ENCODE results near the gene TAF5L.

Gene TAF5L

DNA sequence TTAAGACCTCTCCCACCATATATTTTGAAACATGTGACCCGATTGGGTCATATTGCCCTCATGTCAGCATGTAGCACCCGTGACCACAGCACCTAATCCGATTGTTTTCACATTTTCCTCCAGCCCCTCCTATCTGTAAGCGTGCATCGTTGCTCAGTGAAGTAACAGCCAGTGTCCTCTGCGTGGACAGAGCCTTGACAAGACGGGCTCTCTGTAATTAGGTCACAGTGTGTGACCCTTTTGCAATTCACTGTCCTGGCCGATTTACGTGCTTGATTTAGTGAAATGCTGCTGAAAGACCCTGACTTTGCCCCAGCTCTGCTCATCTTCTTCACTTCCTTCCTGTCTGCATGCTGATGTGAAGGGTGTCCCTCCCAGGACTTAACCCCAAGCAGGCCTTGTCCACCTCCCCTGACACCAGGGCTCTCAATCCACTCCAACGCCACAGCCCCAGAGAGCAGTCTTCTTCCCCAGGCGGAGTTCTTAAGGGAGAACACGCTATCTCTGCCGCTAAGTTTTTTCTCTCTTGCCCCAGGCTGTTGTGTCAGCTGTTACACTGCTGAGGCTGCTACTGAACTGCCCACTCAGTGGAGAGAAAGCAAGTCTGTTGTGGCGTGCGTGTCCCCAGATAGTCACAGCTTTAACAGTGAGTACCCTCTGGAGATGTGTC lies 19.5 kb upstream of the TAF5L start:
- TF ChIP-seq ZBTB7A (IDR thresholded peaks at IDR 0.05; ENCODE audit: low read depth) (no peak), CEBPB (IDR thresholded peaks at IDR 0.05) (no peak), FOXM1 (IDR thresholded peaks at IDR 0.05; ENCODE audit: borderline replicate concordance, low read depth) (no peak), EGR1 (IDR thresholded peaks at IDR 0.05) (no peak), TCF12 (IDR thresholded peaks at IDR 0.05; ENCODE audit: low read depth) (no peak), NFIC (IDR thresholded peaks at IDR 0.05) (no peak), TAF1 (IDR thresholded peaks at IDR 0.05; ENCODE audit: low read depth) (no peak), CREB1 (IDR thresholded peaks at IDR 0.05; ENCODE audit: low read depth) (no peak), YY1 (IDR thresholded peaks at IDR 0.05; ENCODE audit: low read depth) (no peak), EP300 (IDR thresholded peaks at IDR 0.05; ENCODE audit: borderline replicate concordance) (no peak), TEAD4 (IDR thresholded peaks at IDR 0.05) (no peak), RAD21 (IDR thresholded peaks at IDR 0.05; ENCODE audit: low read depth) (no peak)
- TF ChIP-seq, protein P1, sequence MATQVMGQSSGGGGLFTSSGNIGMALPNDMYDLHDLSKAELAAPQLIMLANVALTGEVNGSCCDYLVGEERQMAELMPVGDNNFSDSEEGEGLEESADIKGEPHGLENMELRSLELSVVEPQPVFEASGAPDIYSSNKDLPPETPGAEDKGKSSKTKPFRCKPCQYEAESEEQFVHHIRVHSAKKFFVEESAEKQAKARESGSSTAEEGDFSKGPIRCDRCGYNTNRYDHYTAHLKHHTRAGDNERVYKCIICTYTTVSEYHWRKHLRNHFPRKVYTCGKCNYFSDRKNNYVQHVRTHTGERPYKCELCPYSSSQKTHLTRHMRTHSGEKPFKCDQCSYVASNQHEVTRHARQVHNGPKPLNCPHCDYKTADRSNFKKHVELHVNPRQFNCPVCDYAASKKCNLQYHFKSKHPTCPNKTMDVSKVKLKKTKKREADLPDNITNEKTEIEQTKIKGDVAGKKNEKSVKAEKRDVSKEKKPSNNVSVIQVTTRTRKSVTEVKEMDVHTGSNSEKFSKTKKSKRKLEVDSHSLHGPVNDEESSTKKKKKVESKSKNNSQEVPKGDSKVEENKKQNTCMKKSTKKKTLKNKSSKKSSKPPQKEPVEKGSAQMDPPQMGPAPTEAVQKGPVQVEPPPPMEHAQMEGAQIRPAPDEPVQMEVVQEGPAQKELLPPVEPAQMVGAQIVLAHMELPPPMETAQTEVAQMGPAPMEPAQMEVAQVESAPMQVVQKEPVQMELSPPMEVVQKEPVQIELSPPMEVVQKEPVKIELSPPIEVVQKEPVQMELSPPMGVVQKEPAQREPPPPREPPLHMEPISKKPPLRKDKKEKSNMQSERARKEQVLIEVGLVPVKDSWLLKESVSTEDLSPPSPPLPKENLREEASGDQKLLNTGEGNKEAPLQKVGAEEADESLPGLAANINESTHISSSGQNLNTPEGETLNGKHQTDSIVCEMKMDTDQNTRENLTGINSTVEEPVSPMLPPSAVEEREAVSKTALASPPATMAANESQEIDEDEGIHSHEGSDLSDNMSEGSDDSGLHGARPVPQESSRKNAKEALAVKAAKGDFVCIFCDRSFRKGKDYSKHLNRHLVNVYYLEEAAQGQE (IDR thresholded peaks at IDR 0.05; ENCODE audit: low read depth), result no peak
- TF ChIP-seq, protein P2, sequence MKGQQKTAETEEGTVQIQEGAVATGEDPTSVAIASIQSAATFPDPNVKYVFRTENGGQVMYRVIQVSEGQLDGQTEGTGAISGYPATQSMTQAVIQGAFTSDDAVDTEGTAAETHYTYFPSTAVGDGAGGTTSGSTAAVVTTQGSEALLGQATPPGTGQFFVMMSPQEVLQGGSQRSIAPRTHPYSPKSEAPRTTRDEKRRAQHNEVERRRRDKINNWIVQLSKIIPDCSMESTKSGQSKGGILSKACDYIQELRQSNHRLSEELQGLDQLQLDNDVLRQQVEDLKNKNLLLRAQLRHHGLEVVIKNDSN (IDR thresholded peaks at IDR 0.05), result no peak
- TF ChIP-seq, protein P3, sequence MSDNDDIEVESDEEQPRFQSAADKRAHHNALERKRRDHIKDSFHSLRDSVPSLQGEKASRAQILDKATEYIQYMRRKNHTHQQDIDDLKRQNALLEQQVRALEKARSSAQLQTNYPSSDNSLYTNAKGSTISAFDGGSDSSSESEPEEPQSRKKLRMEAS (IDR thresholded peaks at IDR 0.05), result no peak

DNA sequence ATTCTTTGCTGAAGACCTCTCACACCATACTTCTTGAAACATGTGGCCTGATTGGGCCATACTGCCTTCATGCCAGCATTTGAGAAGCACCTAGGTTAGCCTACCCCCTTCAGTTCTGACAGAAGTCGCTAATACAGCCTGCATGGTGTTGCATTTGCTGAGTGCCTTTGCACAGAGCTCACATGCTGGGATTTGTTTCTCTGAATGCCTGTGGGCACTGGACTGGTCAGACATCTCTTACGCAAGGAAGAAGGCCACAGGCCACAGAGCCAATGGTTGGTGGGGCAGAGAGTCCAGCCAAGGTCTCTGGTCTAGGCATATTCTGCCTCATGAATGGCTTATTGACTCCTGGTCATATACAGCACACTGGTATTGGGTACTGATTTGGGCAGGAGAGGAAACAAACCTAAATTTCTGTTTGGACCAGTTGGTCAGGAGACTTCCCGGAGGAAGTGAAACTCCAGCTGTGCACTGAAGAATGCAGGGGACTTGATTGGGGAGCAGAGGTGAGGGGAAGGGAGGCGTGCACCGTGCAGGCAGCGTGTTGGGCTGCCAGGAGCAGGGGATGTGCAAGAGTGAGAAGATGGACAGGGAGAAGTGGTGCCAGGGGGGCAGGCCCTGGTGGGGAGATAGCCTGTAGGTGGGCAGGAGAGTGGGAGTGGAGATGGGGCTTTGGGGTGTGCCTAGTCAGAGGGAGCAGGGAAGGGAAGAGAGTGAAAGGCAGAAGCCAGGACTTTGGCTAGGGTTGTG lies 18.2 kb upstream of the TAF5L start:
- TF ChIP-seq CREB1 (IDR thresholded peaks at IDR 0.05; ENCODE audit: low read depth) (no peak), RAD21 (IDR thresholded peaks at IDR 0.05; ENCODE audit: low read depth) (no peak), EP300 (IDR thresholded peaks at IDR 0.05; ENCODE audit: borderline replicate concordance) (no peak), ZBTB7A (IDR thresholded peaks at IDR 0.05; ENCODE audit: low read depth) (no peak), TAF1 (IDR thresholded peaks at IDR 0.05; ENCODE audit: low read depth) (no peak), TEAD4 (IDR thresholded peaks at IDR 0.05) (no peak)
- TF ChIP-seq, protein P1 (IDR thresholded peaks at IDR 0.05; ENCODE audit: low read depth), result no peak

DNA sequence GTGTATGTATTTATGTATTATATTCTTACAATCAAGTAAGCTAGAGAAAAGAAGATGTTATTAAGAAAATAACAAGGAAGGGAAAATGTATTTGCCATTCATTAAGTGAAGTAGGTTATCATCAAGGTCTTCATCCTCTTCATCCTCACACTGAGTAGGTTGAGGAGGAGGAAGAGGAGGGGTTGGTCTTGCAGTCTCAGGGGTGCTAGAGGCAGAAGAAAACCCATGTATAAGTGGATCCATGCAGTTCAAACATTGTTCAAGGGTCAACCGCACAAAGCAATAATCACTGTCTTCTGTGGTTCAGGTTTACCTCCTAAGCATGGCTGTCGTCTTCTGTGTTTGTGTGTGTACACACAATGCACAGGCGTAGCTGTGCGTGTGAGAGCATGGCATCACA lies 17.0 kb upstream of the TAF5L start:
- no peak for TF ChIP-seq YY1 (IDR thresholded peaks at IDR 0.05; ENCODE audit: low read depth)
- TF ChIP-seq TEAD4 (IDR thresholded peaks at IDR 0.05), result no peak

DNA sequence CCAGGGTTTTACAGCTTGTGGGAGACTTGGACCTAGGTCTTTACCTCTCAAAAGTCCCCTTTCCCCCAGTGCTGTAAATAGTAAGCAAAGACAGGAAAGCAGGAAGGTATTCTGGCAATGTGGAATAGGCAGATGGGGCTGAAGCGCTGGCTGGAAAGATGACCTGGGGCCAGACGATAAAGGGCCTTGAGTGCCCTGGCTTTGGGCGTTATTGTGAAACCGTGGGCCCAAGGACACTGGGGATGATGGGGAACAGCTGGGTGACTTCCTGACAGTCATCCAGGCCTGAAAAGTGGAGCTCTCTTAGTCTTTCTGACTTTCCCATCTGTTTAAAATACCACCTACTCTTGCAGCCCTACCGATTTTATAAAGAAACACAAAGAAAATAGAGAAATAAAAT lies 16.5 kb upstream of the TAF5L start:
- no peak for TF ChIP-seq YY1 (IDR thresholded peaks at IDR 0.05; ENCODE audit: low read depth)
- TF ChIP-seq, protein P1 (IDR thresholded peaks at IDR 0.05; ENCODE audit: low read depth), result no peak
- no peak for TF ChIP-seq TAF1 (IDR thresholded peaks at IDR 0.05; ENCODE audit: low read depth)
- no peak for TF ChIP-seq ZBTB7A (IDR thresholded peaks at IDR 0.05; ENCODE audit: low read depth)
- TF ChIP-seq CREB1 (IDR thresholded peaks at IDR 0.05; ENCODE audit: low read depth), result no peak
- no peak for TF ChIP-seq EP300 (IDR thresholded peaks at IDR 0.05; ENCODE audit: borderline replicate concordance)
- TF ChIP-seq, protein P3 (IDR thresholded peaks at IDR 0.05), result no peak
- TF ChIP-seq, protein P2 (IDR thresholded peaks at IDR 0.05), result no peak

All from Ishikawa (cell line).